ENCODE measurements around the gene FBXO17.

Gene FBXO17

GRCh38 chr19:38913958-38914357 lies 61.6 kb downstream of the FBXO17 start:
- no peak for DNase-seq (ENCODE audit: low read depth)
- no peak overlapping the region for H3K4me3 ChIP-seq (ENCODE audit: low read length)
- no peak for TF ChIP-seq CTCF (IDR thresholded peaks at IDR 0.05; ENCODE audit: insufficient read depth, low read depth, low read length, missing control alignments)

GRCh38 chr19:38912600-38913514 lies 62.7 kb downstream of the FBXO17 start:
- H3K4me3 ChIP-seq (ENCODE audit: low read length): no peak overlapping the region
- no peak for TF ChIP-seq CTCF (IDR thresholded peaks at IDR 0.05; ENCODE audit: insufficient read depth, low read depth, low read length, missing control alignments)
- no peak for DNase-seq (ENCODE audit: low read depth)

GRCh38 chr19:38911388-38912001 lies 64.0 kb downstream of the FBXO17 start:
- no peak overlapping the region for H3K4me3 ChIP-seq (ENCODE audit: low read length)
- TF ChIP-seq CTCF (IDR thresholded peaks at IDR 0.05; ENCODE audit: insufficient read depth, low read depth, low read length, missing control alignments): no peak
- no peak for DNase-seq (ENCODE audit: low read depth)

- no peak for DNase-seq (ENCODE audit: low read depth)
- H3K4me3 ChIP-seq (ENCODE audit: low read length): no peak overlapping the region
- TF ChIP-seq CTCF (IDR thresholded peaks at IDR 0.05; ENCODE audit: insufficient read depth, low read depth, low read length, missing control alignments): no peak
Observed at GRCh38 chr19:38910488-38910887, 65.1 kb downstream of the FBXO17 start.

GRCh38 chr19:38908911-38909310 lies 66.6 kb downstream of the FBXO17 start:
- H3K4me3 ChIP-seq (ENCODE audit: low read length): no peak overlapping the region
- no peak for TF ChIP-seq CTCF (IDR thresholded peaks at IDR 0.05; ENCODE audit: insufficient read depth, low read depth, low read length, missing control alignments)
- no peak for DNase-seq (ENCODE audit: low read depth)

GRCh38 chr19:38907670-38908069 lies 67.9 kb downstream of the FBXO17 start:
- no peak overlapping the region for H3K4me3 ChIP-seq (ENCODE audit: low read length)
- no peak for DNase-seq (ENCODE audit: low read depth)
- no peak for TF ChIP-seq CTCF (IDR thresholded peaks at IDR 0.05; ENCODE audit: insufficient read depth, low read depth, low read length, missing control alignments)

All from epithelial cell of esophagus (primary cell).